GM19438 (cell line): ENCODE measurements around the gene FOSL2.

Experiments
- ATAC-seq: cut with Tn5 transposase; IDR thresholded peaks from one replicate; pipeline ENCODE4 v1.9.1; 2021; ENCODE audit warnings: low read depth; ENCODE audit not compliant: unreplicated experiment

Gene FOSL2

GRCh38 chr2:28445448-28446258 lies 53.0 kb downstream of the FOSL2 start:
- no peak for ATAC-seq

- ATAC-seq = no peak
Observed at GRCh38 chr2:28446531-28446930, 53.9 kb downstream of the FOSL2 start.

GRCh38 chr2:28447086-28447485 lies 54.4 kb downstream of the FOSL2 start:
- ATAC-seq = no peak

- ATAC-seq = no peak
Observed at GRCh38 chr2:28447943-28448792, 55.5 kb downstream of the FOSL2 start.

- ATAC-seq = no peak
Observed at GRCh38 chr2:28448793-28449100, 56.1 kb downstream of the FOSL2 start.

- no peak for ATAC-seq
Observed at GRCh38 chr2:28449126-28449487, 56.4 kb downstream of the FOSL2 start.

- no peak for ATAC-seq
Observed at GRCh38 chr2:28449488-28450395, 57.1 kb downstream of the FOSL2 start.

GRCh38 chr2:28450901-28451565 lies 58.4 kb downstream of the FOSL2 start:
- no peak for ATAC-seq

- no peak for ATAC-seq
Observed at GRCh38 chr2:28451793-28452533, 59.3 kb downstream of the FOSL2 start.

GRCh38 chr2:28452534-28453081 lies 60.0 kb downstream of the FOSL2 start:
- no peak for ATAC-seq

- ATAC-seq = no peak
Observed at GRCh38 chr2:28453396-28453795, 60.7 kb downstream of the FOSL2 start.

GRCh38 chr2:28454016-28454930 lies 61.6 kb downstream of the FOSL2 start:
- ATAC-seq = no peak

- ATAC-seq = no peak
Observed at GRCh38 chr2:28457237-28457636, 64.6 kb downstream of the FOSL2 start.

GRCh38 chr2:28461056-28461455 lies 68.4 kb downstream of the FOSL2 start:
- no peak for ATAC-seq

- ATAC-seq = no peak
Observed at GRCh38 chr2:28462122-28462521, 69.5 kb downstream of the FOSL2 start.

GRCh38 chr2:28463211-28463816 lies 70.7 kb downstream of the FOSL2 start:
- ATAC-seq = no peak

- ATAC-seq = no peak
Observed at GRCh38 chr2:28463893-28464292, 71.2 kb downstream of the FOSL2 start.
